GM18519 (cell line): ENCODE results near the gene NCOA7.
A peak's percentile ranks its signal among the peaks of the same experiment; 100 is the strongest.
"Not testable (repeated sequence)": the region's sequence is repeated elsewhere in the genome, so short reads cannot be mapped to it uniquely, and the experiment has no call there.

Experiments used
- ATAC-seq: cut with Tn5 transposase; IDR thresholded peaks from one replicate; pipeline ENCODE4 v1.9.1; 2021; ENCODE audit warnings: mild to moderate bottlenecking, moderate library complexity; ENCODE audit not compliant: unreplicated experiment, low FRiP score

Gene NCOA7

GRCh38 chr6:125753218-125753936 lies 37.4 kb upstream of the NCOA7 start:
- ATAC-seq: no peak

GRCh38 chr6:125753937-125754259 lies 36.9 kb upstream of the NCOA7 start:
- ATAC-seq: no peak

GRCh38 chr6:125754566-125754965 lies 36.2 kb upstream of the NCOA7 start:
- ATAC-seq: no peak

- ATAC-seq: no peak
Measured at GRCh38 chr6:125759184-125759902, 31.4 kb upstream of the NCOA7 start.

- ATAC-seq: no peak
Measured at GRCh38 chr6:125759959-125760457, 30.8 kb upstream of the NCOA7 start.

- ATAC-seq: no peak
Measured at GRCh38 chr6:125764121-125764671, 26.6 kb upstream of the NCOA7 start.

- no peak for ATAC-seq
Measured at GRCh38 chr6:125765944-125766343, 24.8 kb upstream of the NCOA7 start.

GRCh38 chr6:125766641-125767040 lies 24.1 kb upstream of the NCOA7 start:
- ATAC-seq: no peak

- no peak for ATAC-seq
Measured at GRCh38 chr6:125769147-125769783, 21.5 kb upstream of the NCOA7 start.

- ATAC-seq: no peak
Measured at GRCh38 chr6:125773387-125774341, 17.1 kb upstream of the NCOA7 start.

- not testable (repeated sequence) for ATAC-seq
Measured at GRCh38 chr6:125776107-125776826, 14.5 kb upstream of the NCOA7 start.

- peak; percentile 71 for ATAC-seq
Measured at GRCh38 chr6:125779924-125780539, 10.7 kb upstream of the NCOA7 start.

GRCh38 chr6:125780540-125781313 lies 10.0 kb upstream of the NCOA7 start:
- peak; percentile 50 for ATAC-seq

GRCh38 chr6:125781314-125781868 lies 9.4 kb upstream of the NCOA7 start:
- ATAC-seq: peak; percentile 35

GRCh38 chr6:125784365-125784764 lies 6.4 kb upstream of the NCOA7 start:
- no peak for ATAC-seq

GRCh38 chr6:125787791-125788190 lies 3.0 kb upstream of the NCOA7 start:
- ATAC-seq: no peak

- ATAC-seq: no peak
Measured at GRCh38 chr6:125789167-125789566, 1.6 kb upstream of the NCOA7 start.
